Measurements from ENCODE around the gene TNN.

DNA sequence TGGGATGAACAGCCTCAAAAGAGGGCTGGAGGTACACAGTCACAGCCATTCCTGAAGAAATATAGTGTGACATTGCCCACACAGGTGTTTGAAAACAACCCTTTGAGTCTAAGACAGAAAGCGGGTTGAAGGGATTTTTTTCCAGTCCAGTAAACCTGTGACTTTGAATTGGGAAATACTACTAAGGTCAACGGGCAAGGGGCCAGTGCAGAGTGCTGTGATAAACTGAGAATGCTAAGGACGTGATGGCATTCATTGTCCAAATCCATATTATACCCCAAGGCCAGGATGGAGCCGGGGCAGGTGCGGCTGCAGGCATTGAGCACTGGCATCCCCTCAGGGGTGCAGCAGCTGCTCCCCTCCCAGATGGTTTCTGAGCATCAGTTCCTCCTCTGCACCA is 88.3 kb downstream of the TNN start:
- TF ChIP-seq, protein P1, sequence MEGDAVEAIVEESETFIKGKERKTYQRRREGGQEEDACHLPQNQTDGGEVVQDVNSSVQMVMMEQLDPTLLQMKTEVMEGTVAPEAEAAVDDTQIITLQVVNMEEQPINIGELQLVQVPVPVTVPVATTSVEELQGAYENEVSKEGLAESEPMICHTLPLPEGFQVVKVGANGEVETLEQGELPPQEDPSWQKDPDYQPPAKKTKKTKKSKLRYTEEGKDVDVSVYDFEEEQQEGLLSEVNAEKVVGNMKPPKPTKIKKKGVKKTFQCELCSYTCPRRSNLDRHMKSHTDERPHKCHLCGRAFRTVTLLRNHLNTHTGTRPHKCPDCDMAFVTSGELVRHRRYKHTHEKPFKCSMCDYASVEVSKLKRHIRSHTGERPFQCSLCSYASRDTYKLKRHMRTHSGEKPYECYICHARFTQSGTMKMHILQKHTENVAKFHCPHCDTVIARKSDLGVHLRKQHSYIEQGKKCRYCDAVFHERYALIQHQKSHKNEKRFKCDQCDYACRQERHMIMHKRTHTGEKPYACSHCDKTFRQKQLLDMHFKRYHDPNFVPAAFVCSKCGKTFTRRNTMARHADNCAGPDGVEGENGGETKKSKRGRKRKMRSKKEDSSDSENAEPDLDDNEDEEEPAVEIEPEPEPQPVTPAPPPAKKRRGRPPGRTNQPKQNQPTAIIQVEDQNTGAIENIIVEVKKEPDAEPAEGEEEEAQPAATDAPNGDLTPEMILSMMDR (conservative IDR thresholded peaks at IDR 0.05; ENCODE audit: low read depth, low read length): no peak
- no peak for TF ChIP-seq EZH2 (IDR thresholded peaks at IDR 0.05; ENCODE audit: borderline replicate concordance, low read depth, low read length, poor library complexity, severe bottlenecking)

Data from A673 (cell line).